CD14-positive monocyte (primary cell): ENCODE results near the gene VPS33B. TPM values are rescaled to one million over a fixed set of nuclear protein-coding genes. Genes with fewer than 3 reads are reported as not detected.

Experiments used
- DNase-seq, 3 donors: peaks; one replicate each; pipeline ENCODE4 v3.0.0-alpha.2; 2011 to 2022
- H2AFZ ChIP-seq: 2 replicates; pipeline ENCODE4 v1.6.0; 2012; ENCODE audit warnings: mild to moderate bottlenecking, low read depth, low read length, inconsistent platforms; ENCODE audit not compliant: insufficient read depth, poor library complexity, severe bottlenecking
- H3K27ac ChIP-seq, 2 donors: 1 replicate in 1 of 2; 2 replicates in 1 of 2; pipeline ENCODE4 v1.5.1; 2012 to 2013; ENCODE audit warnings: low read length in 2 of 2, control low read depth in 1 of 2, inconsistent platforms in 1 of 2, low read depth in 1 of 2, mild to moderate bottlenecking in 1 of 2
- H3K27me3 ChIP-seq, 2 donors: one replicate each; pipeline versions ENCODE4 v1.6.0 to v1.6.1; 2011 to 2013; ENCODE audit warnings: low read length in 2 of 2; ENCODE audit not compliant: control insufficient read depth in 2 of 2, insufficient read depth in 2 of 2
- H3K36me3 ChIP-seq, 2 donors: replicated peaks in 1 of 2; 1 replicate in 1 of 2; 2 replicates in 1 of 2; pipeline versions ENCODE4 v1.5.1 to v1.6.1; 2012 to 2013; ENCODE audit warnings: low read length in 2 of 2, control low read depth in 1 of 2, inconsistent platforms in 1 of 2, mild to moderate bottlenecking in 1 of 2; ENCODE audit not compliant: insufficient read depth in 2 of 2, control insufficient read depth in 1 of 2
- H3K4me1 ChIP-seq, 2 donors: 1 replicate in 1 of 2; 2 replicates in 1 of 2; pipeline versions ENCODE4 v1.5.1 to v1.6.1; 2012 to 2013; ENCODE audit warnings: low read length in 2 of 2, control low read depth in 1 of 2, inconsistent platforms in 1 of 2, mild to moderate bottlenecking in 1 of 2, moderate library complexity in 1 of 2; ENCODE audit not compliant: insufficient read depth in 2 of 2, control insufficient read depth in 1 of 2
- H3K4me2 ChIP-seq: replicated peaks from 2 replicates; pipeline ENCODE3; 2012; ENCODE audit warnings: low read length, moderate library complexity, mild to moderate bottlenecking; ENCODE audit not compliant: poor library complexity, severe bottlenecking; ENCODE audit errors: extremely low read depth
- H3K4me3 ChIP-seq, 3 experiments: fragments of 200-600 bp in 1 of 3; sonication (generic) in 1 of 3; replicated peaks in 1 of 3; 1 replicate in 2 of 3; 2 replicates in 1 of 3; pipeline ENCODE4 v1.5.1; 2011 to 2013; ENCODE audit warnings: low read length in 3 of 3, mild to moderate bottlenecking in 3 of 3, control low read depth in 2 of 3, low read depth in 2 of 3, inconsistent platforms in 1 of 3, moderate library complexity in 1 of 3
- H3K79me2 ChIP-seq: 2 replicates; pipeline ENCODE4 v1.6.0; 2012; ENCODE audit warnings: mild to moderate bottlenecking, control low read depth, inconsistent platforms, low read length, moderate library complexity; ENCODE audit not compliant: insufficient read depth
- H3K9ac ChIP-seq: 2 replicates; pipeline ENCODE4 v1.6.0; 2017; ENCODE audit warnings: low read length, mild to moderate bottlenecking; ENCODE audit not compliant: insufficient read depth, poor library complexity, severe bottlenecking
- H3K9me3 ChIP-seq, 2 donors: replicated peaks in 1 of 2; 1 replicate in 1 of 2; 2 replicates in 1 of 2; pipeline versions ENCODE4 v1.5.1 to v1.6.1; 2012 to 2013; ENCODE audit warnings: low read length in 2 of 2, control low read depth in 1 of 2; ENCODE audit not compliant: control insufficient read depth in 1 of 2, insufficient read depth in 1 of 2
- H4K20me1 ChIP-seq: 2 replicates; pipeline ENCODE4 v1.6.0; 2012; ENCODE audit warnings: mild to moderate bottlenecking, low read length, control low read depth, moderate library complexity; ENCODE audit not compliant: insufficient read depth
- H3K27ac Mint-ChIP-seq, 7 donors: one replicate each; pipeline ENCODE4 v1.8.0; 2020; ENCODE audit warnings: mild to moderate bottlenecking in 7 of 7, mixed read lengths in 7 of 7, moderate library complexity in 6 of 7, inconsistent platforms in 2 of 7
- H3K27me3 Mint-ChIP-seq, 3 donors: one replicate each; pipeline ENCODE4 v1.8.0; 2021 to 2022; ENCODE audit warnings: low read depth in 3 of 3, mild to moderate bottlenecking in 3 of 3, mixed read lengths in 3 of 3, moderate library complexity in 3 of 3, inconsistent platforms in 1 of 3
- H3K36me3 Mint-ChIP-seq, 2 donors: one replicate each; pipeline ENCODE4 v1.8.0; 2020; ENCODE audit warnings: mixed read lengths in 2 of 2, inconsistent platforms in 1 of 2, mild to moderate bottlenecking in 1 of 2
- H3K4me1 Mint-ChIP-seq: one replicate; pipeline ENCODE4 v1.8.0; 2020; ENCODE audit warnings: mild to moderate bottlenecking, mixed read lengths
- H3K4me3 Mint-ChIP-seq, 2 donors: one replicate each; pipeline ENCODE4 v1.8.0; 2020; ENCODE audit warnings: mild to moderate bottlenecking in 2 of 2, mixed read lengths in 2 of 2, moderate library complexity in 1 of 2
- H3K9me3 Mint-ChIP-seq, 7 donors: one replicate each; pipeline ENCODE4 v1.8.0; 2020 to 2022; ENCODE audit warnings: mixed read lengths in 7 of 7, mild to moderate bottlenecking in 6 of 7, moderate library complexity in 6 of 7, inconsistent platforms in 2 of 7
- WGBS: methylation state at CpG from one replicate; pipeline ENCODE4 v1.1.5; 2013; ENCODE audit warnings: missing lambda C conversion rate; ENCODE audit not compliant: insufficient coverage; 5-methylcytosine and 5-hydroxymethylcytosine counted together
- intact Hi-C, 2 donors: fragments of 100-400 bp; cut with micrococcal nuclease; formaldehyde crosslinking; loops; one replicate each; pipeline versions ENCODE4 v1.15.0 to v1.15.1; 2023
- polyA plus RNA-seq, 3 donors: library from polyadenylated mRNA; depleted of rRNA in 1 of 3; unstranded in 2 of 3; stranded (reverse) in 1 of 3; fragments of 300-500 nt in 2 of 3; fragments of >200 nt in 1 of 3; fragmentation: Illumina TruSeq in 2 of 3; gene quantifications; 1 replicate in 2 of 3; 2 replicates in 1 of 3; pipeline ENCODE4 v1.2.3, GENCODE V29; 2012 to 2021
- TF ChIP-seq, protein P1 (sequence below): fragments of 200-600 bp; IDR thresholded peaks from one replicate; pipeline ENCODE4 v1.8.0; 2022; ENCODE audit warnings: antibody characterized with exemption, mild to moderate bottlenecking

The VPS33B gene
- polyA plus RNA-seq, 3 donors, result 4.0 to 16.9 (median 4.8) TPM

DNA sequence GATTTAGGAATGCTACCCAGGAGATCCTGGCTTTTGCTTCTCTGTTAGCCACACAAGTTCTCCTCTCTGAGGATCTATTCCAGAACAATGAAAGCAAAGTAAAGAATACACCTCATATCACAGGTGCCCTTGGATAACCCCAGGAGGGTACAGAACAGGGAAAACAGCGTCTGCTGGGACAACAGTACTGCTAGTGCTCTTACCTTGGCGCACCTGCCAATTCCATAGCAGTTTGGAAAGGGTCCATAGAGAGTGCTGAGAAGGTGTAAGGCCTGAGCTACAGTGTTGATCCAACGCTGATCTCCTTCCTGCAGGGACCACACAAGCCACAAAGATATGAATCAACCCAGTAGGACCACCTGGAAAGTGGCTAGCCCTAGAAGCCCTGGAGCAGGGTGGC, 15.1 kb downstream of the VPS33B start:
- Histone ChIP-seq H3K4me2 (no peak overlapping the region), H3K27me3 (no peaks in the 10 kb centered on the region), H3K36me3 (peaks cover 91 to 99% of the 10 kb centered on the region in 2 donors), H3K27ac (no peak overlapping the region), H3K9ac (no peak overlapping the region), H3K79me2 (no peaks in the 10 kb centered on the region), H2AFZ (no peak overlapping the region), H3K4me3 (no peak overlapping the region), H4K20me1 (no peaks in the 10 kb centered on the region), H3K4me1 (no peaks in the 10 kb centered on the region), H3K9me3 (no peaks in the 10 kb centered on the region)
- H3K27ac Mint-ChIP-seq, result no peak overlapping the region
- H3K36me3 Mint-ChIP-seq, result peaks cover 85 to 90% of the 10 kb centered on the region in 2 donors
- H3K4me1 Mint-ChIP-seq, result no peaks in the 10 kb centered on the region
- no peak overlapping the region for H3K4me3 Mint-ChIP-seq
- peaks cover 0 to 2% (median 1%) of the 10 kb centered on the region in 3 donors for H3K27me3 Mint-ChIP-seq
- no peaks in the 10 kb centered on the region for H3K9me3 Mint-ChIP-seq
- WGBS, result 100% methylated on average over 1 of the region's 3 CpGs
- no peak for DNase-seq
- intact Hi-C loops, result no loop called here
- TF ChIP-seq, protein P1, sequence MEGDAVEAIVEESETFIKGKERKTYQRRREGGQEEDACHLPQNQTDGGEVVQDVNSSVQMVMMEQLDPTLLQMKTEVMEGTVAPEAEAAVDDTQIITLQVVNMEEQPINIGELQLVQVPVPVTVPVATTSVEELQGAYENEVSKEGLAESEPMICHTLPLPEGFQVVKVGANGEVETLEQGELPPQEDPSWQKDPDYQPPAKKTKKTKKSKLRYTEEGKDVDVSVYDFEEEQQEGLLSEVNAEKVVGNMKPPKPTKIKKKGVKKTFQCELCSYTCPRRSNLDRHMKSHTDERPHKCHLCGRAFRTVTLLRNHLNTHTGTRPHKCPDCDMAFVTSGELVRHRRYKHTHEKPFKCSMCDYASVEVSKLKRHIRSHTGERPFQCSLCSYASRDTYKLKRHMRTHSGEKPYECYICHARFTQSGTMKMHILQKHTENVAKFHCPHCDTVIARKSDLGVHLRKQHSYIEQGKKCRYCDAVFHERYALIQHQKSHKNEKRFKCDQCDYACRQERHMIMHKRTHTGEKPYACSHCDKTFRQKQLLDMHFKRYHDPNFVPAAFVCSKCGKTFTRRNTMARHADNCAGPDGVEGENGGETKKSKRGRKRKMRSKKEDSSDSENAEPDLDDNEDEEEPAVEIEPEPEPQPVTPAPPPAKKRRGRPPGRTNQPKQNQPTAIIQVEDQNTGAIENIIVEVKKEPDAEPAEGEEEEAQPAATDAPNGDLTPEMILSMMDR, result no peak

DNA sequence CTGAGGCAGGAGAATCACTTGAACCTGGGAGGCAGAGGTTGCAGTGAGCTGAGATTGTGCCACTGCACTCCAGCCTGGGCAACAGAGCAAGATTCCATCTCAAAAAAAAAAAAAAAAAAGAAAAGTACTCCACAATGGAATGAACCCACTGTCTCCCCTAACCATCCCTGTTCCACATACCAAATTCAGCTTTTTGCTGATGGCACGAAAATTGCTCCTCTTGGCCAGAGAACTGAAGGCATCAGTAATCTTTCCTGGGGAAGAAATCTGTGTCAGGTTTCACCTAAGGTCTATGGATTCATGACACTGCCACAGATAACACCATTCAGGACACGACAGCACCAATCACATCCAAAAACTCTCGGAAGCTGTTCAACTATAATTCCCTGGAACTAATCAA, 21.2 kb downstream of the VPS33B start:
- peaks cover 76 to 85% of the 10 kb centered on the region in 2 donors for H3K36me3 Mint-ChIP-seq
- Histone ChIP-seq H3K27me3 (no peaks in the 10 kb centered on the region), H3K4me1 (no peaks in the 10 kb centered on the region), H3K4me3 (no peak overlapping the region), H3K9me3 (no peaks in the 10 kb centered on the region), H2AFZ (no peak overlapping the region), H3K9ac (no peak overlapping the region), H3K4me2 (no peak overlapping the region), H3K79me2 (no peaks in the 10 kb centered on the region), H3K27ac (no peak overlapping the region), H3K36me3 (peaks cover 81 to 89% of the 10 kb centered on the region in 2 donors), H4K20me1 (no peaks in the 10 kb centered on the region)
- H3K27ac Mint-ChIP-seq, result peak overlapping the region in 1 of 7 donors; percentile 26
- intact Hi-C loops, result no loop called here
- TF ChIP-seq, protein P1, result no peak
- H3K4me1 Mint-ChIP-seq, result no peaks in the 10 kb centered on the region
- no peak overlapping the region for H3K4me3 Mint-ChIP-seq
- peaks cover 0 to 2% (median 0%) of the 10 kb centered on the region in 3 donors for H3K27me3 Mint-ChIP-seq
- no peaks in the 10 kb centered on the region for H3K9me3 Mint-ChIP-seq
- 100% methylated on average over 1 of the region's 3 CpGs for WGBS
- DNase-seq, result no peak
